Natural killer cell (primary cell): Measurements from ENCODE around the gene CEP78. TPM values are rescaled to one million over a fixed set of nuclear protein-coding genes. Genes with fewer than 3 reads are reported as not detected.
A peak's percentile ranks its signal among the peaks of the same experiment; 100 is the strongest.

Experiments used
- ATAC-seq, 3 donors: fragments of 150-1000 bp in 2 of 3; fragments of 200-7000 bp in 1 of 3; cut with Tn5 transposase; 1 replicate in 1 of 3; 2 replicates in 2 of 3; pipeline ENCODE4 v1.10.0; 2021; ENCODE audit warnings: mild to moderate bottlenecking in 2 of 3, moderate library complexity in 2 of 3
- DNase-seq, 2 donors: peaks; one replicate each; pipeline versions ENCODE4 v3.0.0 to v3.0.0-alpha.2; 2013 to 2021; ENCODE audit warnings: mixed read lengths in 1 of 2
- H3K27ac ChIP-seq: one replicate; pipeline ENCODE4 v1.5.1; 2013; ENCODE audit warnings: mild to moderate bottlenecking, low read length
- H3K27me3 ChIP-seq: one replicate; pipeline ENCODE4 v1.6.1; 2013; ENCODE audit warnings: low read length; ENCODE audit not compliant: control insufficient read depth, insufficient read depth
- H3K36me3 ChIP-seq: one replicate; pipeline ENCODE4 v1.6.1; 2013; ENCODE audit warnings: low read length; ENCODE audit not compliant: control insufficient read depth, insufficient read depth
- H3K4me1 ChIP-seq: one replicate; pipeline ENCODE4 v1.6.1; 2013; ENCODE audit warnings: low read length; ENCODE audit not compliant: control insufficient read depth, insufficient read depth
- H3K4me3 ChIP-seq: one replicate; pipeline ENCODE4 v1.5.1; 2013; ENCODE audit warnings: low read length
- H3K9me3 ChIP-seq: one replicate; pipeline ENCODE4 v1.6.1; 2013; ENCODE audit warnings: low read length; ENCODE audit not compliant: control insufficient read depth, insufficient read depth
- H3K27ac Mint-ChIP-seq, 2 donors: one replicate each; pipeline ENCODE4 v1.8.0; 2022; ENCODE audit warnings: mild to moderate bottlenecking in 2 of 2, mixed read lengths in 2 of 2, moderate library complexity in 1 of 2
- H3K27me3 Mint-ChIP-seq, 2 donors: one replicate each; pipeline ENCODE4 v1.8.0; 2022; ENCODE audit warnings: low read depth in 2 of 2, mixed read lengths in 2 of 2
- H3K36me3 Mint-ChIP-seq: one replicate; pipeline ENCODE4 v1.8.0; 2022; ENCODE audit warnings: mixed read lengths
- H3K4me1 Mint-ChIP-seq, 2 donors: one replicate each; pipeline ENCODE4 v1.8.0; 2022; ENCODE audit warnings: mixed read lengths in 2 of 2
- H3K4me3 Mint-ChIP-seq: one replicate; pipeline ENCODE4 v1.8.0; 2022; ENCODE audit warnings: mild to moderate bottlenecking, moderate library complexity, mixed read lengths
- H3K9me3 Mint-ChIP-seq, 2 donors: one replicate each; pipeline ENCODE4 v1.8.0; 2022; ENCODE audit warnings: mixed read lengths in 2 of 2
- CTCF ChIP-seq: fragments of 200-600 bp; IDR thresholded peaks from one replicate; pipeline ENCODE4 v1.8.0; 2022; ENCODE audit warnings: antibody characterized with exemption
- WGBS: methylation state at CpG from one replicate; pipeline ENCODE4 v1.1.7; 2013; ENCODE audit warnings: missing lambda C conversion rate; ENCODE audit not compliant: insufficient coverage; 5-methylcytosine and 5-hydroxymethylcytosine counted together
- intact Hi-C: fragments of 100-400 bp; cut with micrococcal nuclease; formaldehyde crosslinking; loops from one replicate; pipeline ENCODE4 v1.14.2; 2022
- total RNA-seq, 4 donors: library from RNA; stranded (reverse); fragments of 120-200 nt in 1 of 4; gene quantifications; one replicate each; pipeline versions ENCODE4 v1.2.3 to v1.2.4, GENCODE V29; 2013 to 2022

Gene CEP78
- total RNA-seq, 3 donors from 2014 or later (not counting 1 experiment from before 2014, with no cell fraction given), result 204 to 304 (median 253) TPM

DNA sequence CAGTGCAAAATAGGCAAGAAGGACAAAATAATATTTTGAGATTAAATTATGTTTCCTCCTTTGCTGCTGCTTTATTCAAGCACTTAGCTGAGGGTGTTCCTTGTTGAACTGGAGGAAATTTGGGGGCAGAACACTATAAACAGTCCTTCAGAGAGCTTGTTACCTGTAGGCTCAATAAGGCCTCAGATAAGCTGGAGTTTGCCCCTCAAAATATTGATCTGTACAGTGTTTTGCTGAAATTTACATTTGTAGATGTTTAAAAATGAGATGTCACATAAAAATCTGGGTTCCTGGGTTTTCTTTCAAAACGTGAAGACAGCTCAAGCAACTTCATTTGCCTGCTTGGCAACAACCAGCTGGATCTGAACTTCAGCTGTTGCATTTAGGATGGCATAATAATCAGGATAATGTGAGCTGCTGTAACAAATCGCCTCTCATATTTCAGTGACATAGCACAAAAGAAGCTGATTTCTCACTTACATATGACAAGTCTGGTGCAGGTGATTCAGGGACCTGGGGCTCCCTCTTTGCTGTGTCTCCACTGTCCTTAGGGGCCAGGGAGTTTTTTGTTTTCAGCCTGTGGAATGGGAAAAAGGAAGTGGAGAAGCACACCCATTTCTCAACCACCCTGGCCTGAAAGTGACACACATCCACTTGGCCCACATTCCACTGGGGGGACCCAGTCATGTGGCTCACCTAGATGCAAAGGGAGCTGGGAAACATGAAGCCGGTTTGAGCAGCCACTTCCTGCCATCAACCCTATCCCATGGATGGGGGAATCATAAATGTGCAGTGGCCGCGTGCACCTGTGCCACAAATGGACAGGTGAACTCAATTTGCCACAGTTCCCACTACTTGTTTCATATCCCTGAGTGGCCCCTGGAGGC lies 58.7 kb downstream of the CEP78 start:
- DNase-seq (no peak), ATAC-seq (no peak)
- Histone ChIP-seq H3K27me3 (peaks cover 11% of the 10 kb centered on the region), H3K4me1 (peaks cover 25% of the 10 kb centered on the region), H3K4me3 (no peak overlapping the region), H3K9me3 (no peaks in the 10 kb centered on the region), H3K27ac (no peak overlapping the region), H3K36me3 (no peaks in the 10 kb centered on the region)
- intact Hi-C loops, result no loop called here
- 76% methylated on average over 3 of the region's 5 CpGs for WGBS
- Mint-ChIP-seq H3K27me3 (peaks cover 11 to 14% of the 10 kb centered on the region in 2 donors), H3K4me1 (peaks cover 27 to 28% of the 10 kb centered on the region in 2 donors), H3K9me3 (no peaks in the 10 kb centered on the region), H3K36me3 (no peaks in the 10 kb centered on the region), H3K4me3 (no peak overlapping the region), H3K27ac (no peak overlapping the region)
- no peak for TF ChIP-seq CTCF

DNA sequence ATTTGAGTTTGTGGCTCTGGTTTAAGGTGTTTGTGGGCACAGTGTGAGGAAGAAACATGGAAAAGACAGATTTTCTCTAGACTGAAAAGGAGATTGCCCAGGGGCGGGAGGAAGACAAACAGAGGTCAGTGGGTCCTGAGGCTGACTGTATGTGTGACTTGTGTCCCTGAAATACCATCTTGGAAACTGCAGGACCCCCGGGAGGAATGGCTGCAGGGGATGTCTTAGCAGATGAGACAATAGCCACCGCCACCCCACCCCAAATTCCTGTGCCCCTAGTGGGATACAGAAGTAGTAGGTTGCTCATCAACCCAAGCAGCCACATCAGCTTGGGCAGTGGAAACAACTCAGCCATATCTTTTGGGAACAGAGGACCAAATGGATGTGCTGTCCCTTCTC lies 59.3 kb downstream of the CEP78 start:
- H3K4me1 ChIP-seq, result peaks cover 25% of the 10 kb centered on the region
- Mint-ChIP-seq H3K4me3 (no peak overlapping the region), H3K36me3 (no peaks in the 10 kb centered on the region), H3K27me3 (peaks cover 11 to 18% of the 10 kb centered on the region in 2 donors), H3K27ac (no peak overlapping the region), H3K4me1 (peaks cover 27 to 28% of the 10 kb centered on the region in 2 donors), H3K9me3 (no peaks in the 10 kb centered on the region)
- peaks cover 11% of the 10 kb centered on the region for H3K27me3 ChIP-seq
- no peaks in the 10 kb centered on the region for H3K9me3 ChIP-seq
- no peak overlapping the region for H3K4me3 ChIP-seq
- ATAC-seq (no peak), DNase-seq (no peak)
- no peaks in the 10 kb centered on the region for H3K36me3 ChIP-seq
- intact Hi-C loops, result no loop called here
- 91% methylated on average over 3 of the region's 3 CpGs for WGBS
- TF ChIP-seq CTCF, result no peak
- no peak overlapping the region for H3K27ac ChIP-seq

DNA sequence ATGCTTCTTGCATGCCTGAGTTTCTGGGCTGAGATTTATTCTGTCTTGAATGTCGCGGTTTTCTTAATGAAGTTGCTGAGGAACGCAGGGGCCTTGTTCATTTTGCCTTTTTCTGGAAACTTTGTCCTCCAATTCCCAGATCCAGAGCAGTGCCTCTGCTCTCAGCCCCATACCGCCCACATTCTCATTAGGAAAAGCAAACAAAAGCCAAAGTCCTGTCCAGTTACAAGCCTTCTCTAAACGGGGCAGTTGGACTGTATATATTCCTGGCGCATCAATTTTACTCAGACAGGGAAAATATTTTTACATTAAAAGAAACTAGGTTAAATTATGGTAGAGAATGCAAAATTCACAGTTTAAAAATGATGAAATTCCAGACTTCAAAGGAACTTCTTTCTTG lies 59.9 kb downstream of the CEP78 start:
- H3K27me3 Mint-ChIP-seq, result peaks cover 11 to 19% of the 10 kb centered on the region in 2 donors
- no peak overlapping the region for H3K4me3 ChIP-seq

More for the DNA sequence above, 59.9 kb downstream of the CEP78 start:
- H3K9me3 Mint-ChIP-seq, result no peaks in the 10 kb centered on the region
- no peak overlapping the region for H3K27ac Mint-ChIP-seq
- TF ChIP-seq CTCF, result no peak
- Histone ChIP-seq H3K27me3 (peaks cover 11% of the 10 kb centered on the region), H3K36me3 (no peaks in the 10 kb centered on the region), H3K4me1 (peaks cover 25% of the 10 kb centered on the region), H3K27ac (no peak overlapping the region), H3K9me3 (no peaks in the 10 kb centered on the region)
- peak overlapping the region; percentile 95 for H3K4me3 Mint-ChIP-seq
- H3K4me1 Mint-ChIP-seq, result peaks cover 27 to 28% of the 10 kb centered on the region in 2 donors
- no peak for DNase-seq
- intact Hi-C loops, result no loop called here
- no peaks in the 10 kb centered on the region for H3K36me3 Mint-ChIP-seq
- 96% methylated on average over 4 of the region's 6 CpGs for WGBS
- no peak for ATAC-seq
